HG02763 (cell line): ENCODE results near the gene GOLGA5.

Source experiments
- ATAC-seq: cut with Tn5 transposase; IDR thresholded peaks from one replicate; pipeline ENCODE4 v1.9.1; 2021; ENCODE audit warnings: mild to moderate bottlenecking, moderate library complexity; ENCODE audit not compliant: unreplicated experiment

Gene GOLGA5

GRCh38 chr14:92874962-92875661 lies 81.0 kb downstream of the GOLGA5 start:
- no peak for ATAC-seq

GRCh38 chr14:92877757-92878431 lies 83.8 kb downstream of the GOLGA5 start:
- no peak for ATAC-seq

GRCh38 chr14:92880351-92880750 lies 86.2 kb downstream of the GOLGA5 start:
- no peak for ATAC-seq

GRCh38 chr14:92880851-92881250 lies 86.7 kb downstream of the GOLGA5 start:
- ATAC-seq: no peak

GRCh38 chr14:92883066-92883465 lies 89.0 kb downstream of the GOLGA5 start:
- ATAC-seq: no peak

- ATAC-seq: no peak
Measured at GRCh38 chr14:92884410-92884809, 90.3 kb downstream of the GOLGA5 start.

- ATAC-seq: no peak
Measured at GRCh38 chr14:92885279-92886061, 91.4 kb downstream of the GOLGA5 start.

GRCh38 chr14:92886337-92886736 lies 92.2 kb downstream of the GOLGA5 start:
- ATAC-seq: no peak

GRCh38 chr14:92887157-92887556 lies 93.1 kb downstream of the GOLGA5 start:
- ATAC-seq: no peak

GRCh38 chr14:92888896-92889295 lies 94.8 kb downstream of the GOLGA5 start:
- ATAC-seq: no peak
